Peyer's patch (tissue), 4 donors: ENCODE measurements around the gene LMO4.

ENCODE experiments used
- CTCF ChIP-seq, 6 experiments: fragments of 450-650 bp in 4 of 6; fragments of 200-600 bp in 2 of 6; sonication (generic) in 1 of 6; IDR thresholded peaks; one replicate each; pipeline ENCODE4 v1.5.1; 2017 to 2019; ENCODE audit warnings: antibody characterized with exemption in 6 of 6, mild to moderate bottlenecking in 3 of 6, moderate library complexity in 1 of 6
- POLR2A ChIP-seq, 2 donors: fragments of 450-650 bp; IDR thresholded peaks; one replicate each; pipeline ENCODE4 v1.5.1; 2017; ENCODE audit warnings: antibody characterized with exemption in 2 of 2, mild to moderate bottlenecking in 2 of 2, moderate library complexity in 2 of 2

GRCh38 chr1:87307931-87308330, 20.7 kb upstream of the LMO4 start:
- TF ChIP-seq CTCF (IDR thresholded peaks at IDR 0.05), result no peak
- no peak for TF ChIP-seq POLR2A (IDR thresholded peaks at IDR 0.05)
